DMS114 treated with DMSO at 0.1 percent for 48 hours (cell line): ENCODE data around the gene ZNF646.
A peak's percentile ranks its signal among the peaks of the same experiment; 100 is the strongest.

Source experiments
- DNase-seq: peaks from one replicate; lab custom pipeline; 2025; ENCODE audit not compliant: unreplicated experiment; lab: John Stamatoyannopoulos, UW

Gene ZNF646

GRCh38 chr16:31106509-31107464, 32.6 kb downstream of the ZNF646 start:
- DNase-seq = no peak

DNA sequence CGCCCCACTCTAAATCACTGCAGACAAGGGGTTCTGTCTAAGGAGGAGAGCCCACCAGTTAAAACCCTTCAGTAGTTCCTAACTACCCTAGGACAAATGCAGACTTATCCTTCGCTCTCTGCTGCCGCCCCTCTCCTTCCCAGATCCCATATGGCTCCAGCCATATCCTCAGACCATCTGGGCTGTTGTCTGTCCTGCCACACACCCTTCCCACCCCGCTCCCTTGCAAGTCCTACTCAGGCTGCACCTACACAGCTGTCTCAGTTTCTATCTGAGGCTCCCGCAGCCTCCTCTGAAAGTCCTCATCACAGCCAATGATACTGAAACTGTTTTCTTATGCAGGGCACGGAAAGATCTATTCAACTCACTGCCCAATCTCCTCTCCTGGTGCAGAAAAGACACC, 33.2 kb downstream of the ZNF646 start:
- no peak for DNase-seq

- DNase-seq = peak; percentile 67
Measured at GRCh38 chr16:31108035-31108793, 34.0 kb downstream of the ZNF646 start, which contains the start of gene BCKDK. TSS of gene BCKDK (plus strand) at chr16:31108386. CDS start at chr16:31109224, 838 bp downstream.

- DNase-seq = no peak
Measured at GRCh38 chr16:31108794-31109558, 34.8 kb downstream of the ZNF646 start.

- no peak for DNase-seq
Measured at GRCh38 chr16:31109622-31110021, 35.4 kb downstream of the ZNF646 start.

DNA sequence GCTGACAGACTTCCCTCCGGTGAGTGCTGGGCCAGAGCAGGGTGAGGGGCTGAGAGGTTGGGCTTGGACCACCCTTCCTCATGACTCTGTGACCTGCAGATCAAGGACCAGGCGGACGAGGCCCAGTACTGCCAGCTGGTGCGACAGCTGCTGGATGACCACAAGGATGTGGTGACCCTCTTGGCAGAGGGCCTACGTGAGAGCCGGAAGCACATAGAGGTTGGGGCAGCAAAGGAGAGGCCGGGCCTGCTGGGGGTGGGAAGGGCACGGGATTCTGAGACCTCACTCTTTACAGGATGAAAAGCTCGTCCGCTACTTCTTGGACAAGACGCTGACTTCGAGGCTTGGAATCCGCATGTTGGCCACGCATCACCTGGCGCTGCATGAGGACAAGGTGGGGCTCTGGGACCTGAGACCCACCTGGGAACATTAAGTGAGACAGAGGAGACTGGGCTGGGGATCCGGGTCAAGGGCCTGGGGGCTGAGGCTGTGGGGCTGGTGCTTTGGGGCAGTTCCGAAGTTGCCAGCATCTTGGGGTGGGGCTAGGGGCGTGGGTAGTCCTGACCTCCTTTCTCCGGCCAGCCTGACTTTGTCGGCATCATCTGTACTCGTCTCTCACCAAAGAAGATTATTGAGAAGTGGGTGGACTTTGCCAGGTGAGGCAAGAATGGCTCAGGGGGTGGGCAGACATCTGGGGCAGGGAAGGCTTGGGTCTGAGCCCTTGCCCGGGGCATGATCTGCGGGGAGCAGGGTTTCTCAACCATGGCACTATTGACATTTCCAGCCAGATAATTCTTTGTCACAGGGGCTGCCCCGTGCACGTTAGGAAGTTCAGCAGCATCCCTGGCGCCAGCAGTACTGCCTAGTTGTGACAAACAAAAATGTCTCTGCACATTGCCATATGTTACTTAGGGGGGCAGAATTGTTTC, 36.1 kb downstream of the ZNF646 start:
- no peak for DNase-seq

DNA sequence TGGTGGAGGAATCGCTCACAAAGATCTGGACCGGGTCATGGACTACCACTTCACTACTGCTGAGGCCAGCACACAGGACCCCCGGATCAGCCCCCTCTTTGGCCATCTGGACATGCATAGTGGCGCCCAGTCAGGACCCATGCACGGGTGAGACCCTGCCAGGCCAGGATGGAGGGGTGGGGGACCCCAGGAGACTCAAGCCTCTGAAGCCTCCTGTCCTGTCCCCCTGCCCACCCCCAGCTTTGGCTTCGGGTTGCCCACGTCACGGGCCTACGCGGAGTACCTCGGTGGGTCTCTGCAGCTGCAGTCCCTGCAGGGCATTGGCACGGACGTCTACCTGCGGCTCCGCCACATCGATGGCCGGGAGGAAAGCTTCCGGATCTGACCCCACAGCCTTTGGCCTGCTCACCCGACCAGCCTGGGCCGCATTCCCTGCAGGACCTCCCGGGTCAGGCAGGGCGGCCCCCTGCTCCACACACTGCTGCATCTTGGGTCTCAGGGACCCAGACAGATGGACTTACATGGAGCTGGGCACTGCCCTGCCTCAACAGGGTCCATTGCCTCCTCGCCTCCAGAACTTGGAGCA, 37.8 kb downstream of the ZNF646 start:
- no peak for DNase-seq

- DNase-seq = no peak
Measured at GRCh38 chr16:31112711-31113110, 38.5 kb downstream of the ZNF646 start.

DNA sequence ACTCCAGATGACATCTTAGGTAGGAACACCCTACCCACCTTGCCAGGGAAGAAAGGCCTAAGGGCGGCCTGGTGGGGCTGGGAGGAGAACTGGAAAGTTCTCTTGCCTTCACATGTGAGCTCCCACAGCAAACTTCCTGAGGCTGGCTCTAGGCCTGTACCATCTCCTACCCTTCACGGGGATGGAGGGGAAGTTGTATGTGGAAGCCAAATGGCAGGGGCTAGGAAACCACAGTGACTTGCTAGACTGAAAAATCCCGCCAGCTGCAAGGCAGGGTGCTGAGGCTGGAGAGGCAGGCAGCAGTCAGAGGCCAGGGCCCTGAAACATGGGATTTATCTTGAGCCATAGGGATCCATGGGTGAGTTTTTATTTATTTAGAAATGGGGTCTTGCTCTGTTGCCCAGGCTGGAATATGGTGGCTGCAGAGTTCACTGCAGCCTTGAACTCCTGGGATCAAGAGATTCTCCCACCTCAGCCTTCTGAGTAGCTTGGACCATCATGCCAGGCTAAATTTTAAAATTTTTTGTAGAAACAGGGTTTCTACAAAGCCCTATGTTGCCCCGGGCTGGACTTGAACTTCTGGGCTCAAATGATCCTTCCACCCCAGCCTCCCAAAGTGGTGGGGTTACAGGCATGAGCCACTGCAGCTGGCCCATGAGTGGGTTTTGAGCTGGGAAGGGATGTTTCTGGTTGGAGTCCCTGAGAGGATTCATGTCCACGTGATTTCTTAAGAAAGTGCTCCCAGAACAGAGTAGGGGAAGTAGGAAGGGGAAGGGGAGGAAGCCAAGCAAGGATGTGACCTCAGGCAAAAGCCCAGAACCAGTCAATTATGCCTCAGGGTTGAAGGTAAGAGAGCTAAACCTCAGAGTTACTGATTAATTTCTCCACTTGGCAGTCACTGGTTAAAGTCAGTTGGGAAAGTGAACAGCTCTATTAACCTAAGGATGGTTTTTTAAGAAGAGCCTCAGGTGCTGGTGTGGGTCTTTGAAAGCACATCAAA, 39.2 kb downstream of the ZNF646 start:
- no peak for DNase-seq

GRCh38 chr16:31114468-31114867, 40.2 kb downstream of the ZNF646 start:
- no peak for DNase-seq

- DNase-seq = peak; percentile 97
Measured at GRCh38 chr16:31117384-31118222, 43.4 kb downstream of the ZNF646 start, which contains the start of gene KAT8. TSS of gene KAT8 (plus strand) at chr16:31117664. CDS start at chr16:31117682, 18 bp downstream.

GRCh38 chr16:31118223-31119155, 44.3 kb downstream of the ZNF646 start:
- DNase-seq = no peak

- no peak for DNase-seq
Measured at GRCh38 chr16:31120129-31120528, 45.9 kb downstream of the ZNF646 start.

DNA sequence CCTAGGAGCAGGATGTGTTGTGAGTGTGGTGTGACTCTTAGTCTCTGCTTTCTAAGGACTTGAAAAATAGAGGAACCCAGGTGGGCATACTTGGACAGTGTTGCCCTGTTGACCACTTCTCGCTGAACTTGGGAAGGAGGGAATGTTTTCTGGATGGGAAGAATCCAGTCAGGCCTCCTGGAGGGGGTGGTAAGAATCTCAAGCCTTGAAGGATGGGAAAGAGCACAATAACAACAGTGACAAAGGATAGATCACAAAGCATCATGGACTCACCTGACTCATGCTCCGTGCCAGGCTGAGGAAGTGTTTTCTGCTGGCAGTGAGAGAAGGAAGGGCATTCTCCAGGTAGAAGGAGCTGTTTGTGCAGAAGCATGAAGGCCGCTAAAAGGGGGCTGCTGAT, 51.6 kb downstream of the ZNF646 start:
- no peak for DNase-seq

DNA sequence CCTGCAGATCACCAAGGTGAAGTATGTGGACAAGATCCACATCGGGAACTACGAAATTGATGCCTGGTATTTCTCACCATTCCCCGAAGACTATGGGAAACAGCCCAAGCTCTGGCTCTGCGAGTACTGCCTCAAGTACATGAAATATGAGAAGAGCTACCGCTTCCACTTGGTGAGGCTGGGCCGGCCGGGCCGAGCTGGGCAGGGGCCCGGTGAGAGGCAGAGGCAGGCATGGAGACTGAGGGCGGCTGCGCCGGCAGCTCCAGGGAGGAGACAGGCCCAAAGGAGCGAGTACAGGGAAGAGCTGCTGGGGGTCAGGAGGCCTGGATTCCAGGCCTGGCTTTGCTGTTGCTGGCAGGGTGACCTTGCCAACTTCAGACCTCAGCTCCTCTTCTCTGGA, 53.0 kb downstream of the ZNF646 start:
- DNase-seq = no peak
